ENCODE data around the gene STARD8. TPM values are rescaled to one million over a fixed set of nuclear protein-coding genes. Genes with fewer than 3 reads are reported as not detected.

STARD8 gene
- total RNA-seq, 1 donor from 2014 or later: 0.11 TPM

GRCh38 chrX:68631336-68631735, 16.1 kb upstream of the STARD8 start:
- no peak for ATAC-seq (ENCODE audit: low read depth)
- Mint-ChIP-seq H3K27me3 (peaks cover 2% of the 10 kb centered on the region), H3K4me1 (no peaks in the 10 kb centered on the region), H3K4me3 (no peak overlapping the region), H3K9me3 (no peaks in the 10 kb centered on the region), H3K27ac (no peak overlapping the region), H3K36me3 (ENCODE audit: low read depth) (no peaks in the 10 kb centered on the region)
- no peak for TF ChIP-seq CTCF (IDR thresholded peaks at IDR 0.05)
- CTCF ChIA-PET: no interaction called here
- intact Hi-C loops (cut with micrococcal nuclease): no loop called here
- POLR2A ChIA-PET: no interaction called here
- DNase-seq: no peak

GRCh38 chrX:68632491-68632890, 15.0 kb upstream of the STARD8 start:
- peaks cover 2% of the 10 kb centered on the region for H3K27me3 Mint-ChIP-seq
- intact Hi-C loops (cut with micrococcal nuclease): no loop called here
- H3K27ac Mint-ChIP-seq: no peak overlapping the region
- H3K4me3 Mint-ChIP-seq: no peak overlapping the region
- CTCF ChIA-PET: no interaction called here
- no peaks in the 10 kb centered on the region for H3K9me3 Mint-ChIP-seq
- no peak for DNase-seq
- POLR2A ChIA-PET: no interaction called here
- no peaks in the 10 kb centered on the region for H3K4me1 Mint-ChIP-seq
- H3K36me3 Mint-ChIP-seq (ENCODE audit: low read depth): no peaks in the 10 kb centered on the region
- ATAC-seq (ENCODE audit: low read depth): no peak
- no peak for TF ChIP-seq CTCF (IDR thresholded peaks at IDR 0.05)

- H3K27ac Mint-ChIP-seq: no peak overlapping the region
- no peaks in the 10 kb centered on the region for H3K4me1 Mint-ChIP-seq
- DNase-seq: no peak
- ChIA-PET CTCF (no interaction called here), POLR2A (no interaction called here)
- ATAC-seq (ENCODE audit: low read depth): no peak
- no peaks in the 10 kb centered on the region for H3K36me3 Mint-ChIP-seq (ENCODE audit: low read depth)
- intact Hi-C loops (cut with micrococcal nuclease): no loop called here
- H3K27me3 Mint-ChIP-seq: no peaks in the 10 kb centered on the region
- no peaks in the 10 kb centered on the region for H3K9me3 Mint-ChIP-seq
- no peak for TF ChIP-seq CTCF (IDR thresholded peaks at IDR 0.05)
- no peak overlapping the region for H3K4me3 Mint-ChIP-seq
Observed at GRCh38 chrX:68633981-68634380, 13.5 kb upstream of the STARD8 start.

- Mint-ChIP-seq H3K36me3 (ENCODE audit: low read depth) (no peaks in the 10 kb centered on the region), H3K27me3 (no peaks in the 10 kb centered on the region), H3K27ac (no peak overlapping the region), H3K4me1 (no peaks in the 10 kb centered on the region), H3K4me3 (no peak overlapping the region), H3K9me3 (no peaks in the 10 kb centered on the region)
- DNase-seq (no peak), ATAC-seq (ENCODE audit: low read depth) (no peak)
- ChIA-PET POLR2A (no interaction called here), CTCF (no interaction called here)
- TF ChIP-seq CTCF (IDR thresholded peaks at IDR 0.05): no peak
- intact Hi-C loops (cut with micrococcal nuclease): no loop called here
Observed at GRCh38 chrX:68634649-68635227, 12.7 kb upstream of the STARD8 start.

- TF ChIP-seq CTCF (IDR thresholded peaks at IDR 0.05): no peak
- no peaks in the 10 kb centered on the region for H3K27me3 Mint-ChIP-seq
- no peaks in the 10 kb centered on the region for H3K4me1 Mint-ChIP-seq
- POLR2A ChIA-PET: no interaction called here
- DNase-seq (no peak), ATAC-seq (ENCODE audit: low read depth) (no peak)
- no peaks in the 10 kb centered on the region for H3K9me3 Mint-ChIP-seq
- CTCF ChIA-PET: no interaction called here
- intact Hi-C loops (cut with micrococcal nuclease): no loop called here
- no peak overlapping the region for H3K4me3 Mint-ChIP-seq
- H3K27ac Mint-ChIP-seq: no peak overlapping the region
- H3K36me3 Mint-ChIP-seq (ENCODE audit: low read depth): no peaks in the 10 kb centered on the region
Observed at GRCh38 chrX:68640661-68641060, 6.8 kb upstream of the STARD8 start.

Measured in activated B cell treated with CpG ODN at 0.5 μM for 24 hours (primary cell).